ENCODE measurements around the gene STK39.

Gene STK39

GRCh38 chr2:168243061-168243460 lies 4.3 kb downstream of the STK39 start:
- DNase-seq (ENCODE audit: low read depth in 2 of 2) = no peak

- DNase-seq (ENCODE audit: low read depth in 2 of 2) = no peak
Measured at GRCh38 chr2:168241746-168242145, 5.6 kb downstream of the STK39 start.

GRCh38 chr2:168241208-168241607 lies 6.2 kb downstream of the STK39 start:
- DNase-seq (ENCODE audit: low read depth in 2 of 2) = no peak

- no peak for DNase-seq (ENCODE audit: low read depth in 2 of 2)
Measured at GRCh38 chr2:168239281-168239680, 8.1 kb downstream of the STK39 start.

GRCh38 chr2:168237741-168238140 lies 9.7 kb downstream of the STK39 start:
- no peak for DNase-seq (ENCODE audit: low read depth in 2 of 2)

GRCh38 chr2:168234407-168235085 lies 12.8 kb downstream of the STK39 start:
- no peak for DNase-seq (ENCODE audit: low read depth in 2 of 2)

- no peak for DNase-seq (ENCODE audit: low read depth in 2 of 2)
Measured at GRCh38 chr2:168233726-168234406, 13.5 kb downstream of the STK39 start.

- DNase-seq (ENCODE audit: low read depth in 2 of 2) = no peak
Measured at GRCh38 chr2:168233166-168233565, 14.2 kb downstream of the STK39 start.

GRCh38 chr2:168231609-168232241 lies 15.7 kb downstream of the STK39 start:
- no peak for DNase-seq (ENCODE audit: low read depth in 2 of 2)

GRCh38 chr2:168230389-168230788 lies 17.0 kb downstream of the STK39 start:
- no peak for DNase-seq (ENCODE audit: low read depth in 2 of 2)

- DNase-seq (ENCODE audit: low read depth in 2 of 2) = no peak
Measured at GRCh38 chr2:168224346-168224745, 23.0 kb downstream of the STK39 start.

- no peak for DNase-seq (ENCODE audit: low read depth in 2 of 2)
Measured at GRCh38 chr2:168222088-168222487, 25.3 kb downstream of the STK39 start.

- no peak for DNase-seq (ENCODE audit: low read depth in 2 of 2)
Measured at GRCh38 chr2:168220965-168221819, 26.2 kb downstream of the STK39 start.

GRCh38 chr2:168217920-168218319 lies 29.5 kb downstream of the STK39 start:
- DNase-seq (ENCODE audit: low read depth in 2 of 2) = no peak

- DNase-seq (ENCODE audit: low read depth in 2 of 2) = no peak
Measured at GRCh38 chr2:168216351-168217005, 30.9 kb downstream of the STK39 start.

- no peak for DNase-seq (ENCODE audit: low read depth in 2 of 2)
Measured at GRCh38 chr2:168215813-168216212, 31.6 kb downstream of the STK39 start.

- no peak for DNase-seq (ENCODE audit: low read depth in 2 of 2)
Measured at GRCh38 chr2:168212866-168213265, 34.5 kb downstream of the STK39 start.

- no peak for DNase-seq (ENCODE audit: low read depth in 2 of 2)
Measured at GRCh38 chr2:168212167-168212566, 35.2 kb downstream of the STK39 start.

- peak in 1 of 2 donors; percentile 45 for DNase-seq (ENCODE audit: low read depth in 2 of 2)
Measured at GRCh38 chr2:168211664-168212163, 35.7 kb downstream of the STK39 start.

- DNase-seq (ENCODE audit: low read depth in 2 of 2) = no peak
Measured at GRCh38 chr2:168210895-168211570, 36.4 kb downstream of the STK39 start.

Measured in stimulated activated CD8-positive, alpha-beta memory T cell treated with anti-CD3 and anti-CD28 coated beads, Interleukin-15, amount 100 ng/mL, for 48 hours (primary cell).